ENCODE data around the gene RTBDN.

The RTBDN gene

DNA sequence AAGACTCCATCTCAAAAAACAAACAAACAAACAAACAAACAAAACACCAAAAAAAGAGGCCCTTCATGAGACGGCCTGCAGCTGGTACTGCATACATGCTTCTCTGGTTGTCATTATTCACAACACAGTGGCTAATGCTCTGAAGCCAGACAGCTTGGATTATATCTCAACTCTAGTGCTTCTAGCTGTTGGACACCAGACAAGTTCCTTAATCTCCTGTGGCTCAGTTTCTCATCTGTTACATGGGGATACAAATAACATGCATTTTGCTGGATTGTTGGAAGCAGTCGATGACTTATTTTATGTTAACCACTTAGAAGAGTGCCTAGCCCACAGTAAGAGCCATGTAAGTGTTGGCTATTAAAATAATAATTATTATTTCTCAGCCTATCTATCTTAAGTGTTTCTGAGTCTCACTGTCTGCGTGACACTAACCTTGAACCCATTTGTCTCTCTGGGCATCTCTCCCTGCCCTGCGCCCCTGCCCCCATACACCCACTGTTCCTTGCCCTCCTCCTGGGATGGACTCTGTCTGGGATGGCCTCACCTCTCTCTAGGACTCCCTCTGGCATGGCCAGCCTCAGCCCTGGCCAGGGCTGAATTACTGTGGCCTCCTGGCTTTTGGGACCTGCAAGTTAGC, 46.2 kb downstream of the RTBDN start:
- Histone ChIP-seq H3K4me1 (peaks cover 70% of the 10 kb centered on the region), H2AFZ (peak overlapping the region; percentile 66), H3K79me2 (peaks cover 5% of the 10 kb centered on the region), H3K36me3 (ENCODE audit: control insufficient read depth, insufficient read depth, low read length) (no peaks in the 10 kb centered on the region), H3K4me3 (ENCODE audit: low read depth, low read length) (peak overlapping the region; percentile 63), H3K27me3 (ENCODE audit: control insufficient read depth, insufficient read depth, low read length) (no peaks in the 10 kb centered on the region), H3K9me3 (ENCODE audit: control insufficient read depth, low read length) (no peaks in the 10 kb centered on the region), H3K9ac (no peak overlapping the region), H3K4me2 (ENCODE audit: low read length) (peak overlapping the region; percentile 87), H3K27ac (peak overlapping the region; percentile 100)
- no peak for TF ChIP-seq CTCF (IDR thresholded peaks at IDR 0.05)

- no peak overlapping the region for H3K4me3 ChIP-seq (ENCODE audit: low read depth, low read length)
- H2AFZ ChIP-seq = no peak overlapping the region
- H3K36me3 ChIP-seq (ENCODE audit: control insufficient read depth, insufficient read depth, low read length) = no peaks in the 10 kb centered on the region
- no peak overlapping the region for H3K4me2 ChIP-seq (ENCODE audit: low read length)
- no peaks in the 10 kb centered on the region for H3K27me3 ChIP-seq (ENCODE audit: control insufficient read depth, insufficient read depth, low read length)
- H3K79me2 ChIP-seq = peaks cover 2% of the 10 kb centered on the region
- TF ChIP-seq CTCF (IDR thresholded peaks at IDR 0.05) = no peak
- no peak overlapping the region for H3K9ac ChIP-seq
- no peaks in the 10 kb centered on the region for H3K9me3 ChIP-seq (ENCODE audit: control insufficient read depth, low read length)
- H3K27ac ChIP-seq = peak overlapping the region; percentile 100
- H3K4me1 ChIP-seq = peaks cover 74% of the 10 kb centered on the region
Observed at GRCh38 chr19:12787458-12787857, 46.9 kb downstream of the RTBDN start.

GRCh38 chr19:12786952-12787351, 47.4 kb downstream of the RTBDN start:
- H3K79me2 ChIP-seq = peaks cover 2% of the 10 kb centered on the region
- H2AFZ ChIP-seq = peak overlapping the region; percentile 35
- no peak for TF ChIP-seq CTCF (IDR thresholded peaks at IDR 0.05)
- H3K36me3 ChIP-seq (ENCODE audit: control insufficient read depth, insufficient read depth, low read length) = no peaks in the 10 kb centered on the region
- H3K4me3 ChIP-seq (ENCODE audit: low read depth, low read length) = no peak overlapping the region
- H3K27ac ChIP-seq = peak overlapping the region; percentile 100
- peaks cover 78% of the 10 kb centered on the region for H3K4me1 ChIP-seq
- H3K9me3 ChIP-seq (ENCODE audit: control insufficient read depth, low read length) = no peaks in the 10 kb centered on the region
- H3K9ac ChIP-seq = no peak overlapping the region
- H3K4me2 ChIP-seq (ENCODE audit: low read length) = peak overlapping the region; percentile 8
- no peaks in the 10 kb centered on the region for H3K27me3 ChIP-seq (ENCODE audit: control insufficient read depth, insufficient read depth, low read length)

- Histone ChIP-seq H3K4me2 (ENCODE audit: low read length) (peak overlapping the region; percentile 9), H3K9me3 (ENCODE audit: control insufficient read depth, low read length) (no peaks in the 10 kb centered on the region), H3K27ac (peak overlapping the region; percentile 100), H3K36me3 (ENCODE audit: control insufficient read depth, insufficient read depth, low read length) (no peaks in the 10 kb centered on the region), H3K4me1 (peaks cover 81% of the 10 kb centered on the region), H3K27me3 (ENCODE audit: control insufficient read depth, insufficient read depth, low read length) (no peaks in the 10 kb centered on the region), H3K4me3 (ENCODE audit: low read depth, low read length) (no peak overlapping the region), H3K9ac (no peak overlapping the region), H2AFZ (peak overlapping the region; percentile 35), H3K79me2 (no peaks in the 10 kb centered on the region)
- TF ChIP-seq CTCF (IDR thresholded peaks at IDR 0.05) = no peak
Observed at GRCh38 chr19:12786141-12786870, 48.1 kb downstream of the RTBDN start.

All from parathyroid adenoma (tissue), 2 donors.